ACC112 (cell line): ENCODE data around the gene GRIN2C.
A peak's percentile ranks its signal among the peaks of the same experiment; 100 is the strongest.

Source experiments
- H2AFZ ChIP-seq: fragments of 200-600 bp; sonication (generic); one replicate; pipeline ENCODE4 v1.6.0; 2017; ENCODE audit warnings: antibody characterized with exemption, low read length; ENCODE audit not compliant: unreplicated experiment
- H3K27ac ChIP-seq: fragments of 200-600 bp; sonication (generic); 2 replicates; pipeline ENCODE4 v1.5.1; 2014; ENCODE audit warnings: low read depth, mild to moderate bottlenecking, antibody characterized with exemption, low read length, moderate library complexity
- H3K27me3 ChIP-seq: fragments of 200-600 bp; sonication (generic); 2 replicates; pipeline ENCODE4 v1.6.1; 2014; ENCODE audit warnings: mild to moderate bottlenecking, antibody characterized with exemption, low read length, moderate library complexity, mixed read lengths; ENCODE audit not compliant: insufficient read depth
- H3K36me3 ChIP-seq: fragments of 200-600 bp; sonication (generic); 2 replicates; pipeline ENCODE4 v1.6.1; 2016; ENCODE audit warnings: mild to moderate bottlenecking, antibody characterized with exemption, low read length, moderate library complexity, mixed read lengths; ENCODE audit not compliant: insufficient read depth
- H3K4me1 ChIP-seq: fragments of 200-600 bp; sonication (generic); one replicate; pipeline ENCODE4 v1.6.1; 2016; ENCODE audit warnings: low read length, mixed read lengths; ENCODE audit not compliant: insufficient read depth, unreplicated experiment, control insufficient read depth
- H3K4me3 ChIP-seq: fragments of 200-600 bp; sonication (generic); 2 replicates; pipeline ENCODE4 v1.5.1; 2014; ENCODE audit warnings: mild to moderate bottlenecking, low read depth, low read length
- H3K79me2 ChIP-seq: fragments of 200-600 bp; sonication (generic); one replicate; pipeline ENCODE4 v1.6.0; 2016; ENCODE audit warnings: low read length; ENCODE audit not compliant: control insufficient read depth, unreplicated experiment, insufficient read depth

The GRIN2C gene

DNA sequence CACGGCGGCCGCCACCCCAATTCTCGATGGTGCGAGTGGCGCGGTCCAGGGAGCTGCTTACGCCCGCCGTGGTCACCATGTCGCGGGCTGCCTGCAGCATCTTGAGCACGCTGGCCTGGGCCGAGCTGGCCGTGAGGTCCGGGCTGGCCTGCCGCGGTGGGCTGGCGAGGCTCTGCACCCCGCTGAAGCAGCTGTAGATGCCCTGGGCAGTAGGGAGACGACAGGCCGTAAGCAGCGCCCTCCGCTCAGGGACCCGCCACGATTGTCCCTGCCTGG is 16.4 kb downstream of the GRIN2C start:
- Histone ChIP-seq H3K4me1 (no peaks in the 10 kb centered on the region), H3K36me3 (no peaks in the 10 kb centered on the region), H3K4me3 (no peak overlapping the region), H2AFZ (no peak overlapping the region), H3K27ac (no peak overlapping the region), H3K27me3 (peaks cover 6% of the 10 kb centered on the region; the same call in 1 of the 2 replicates), H3K79me2 (no peaks in the 10 kb centered on the region)

DNA sequence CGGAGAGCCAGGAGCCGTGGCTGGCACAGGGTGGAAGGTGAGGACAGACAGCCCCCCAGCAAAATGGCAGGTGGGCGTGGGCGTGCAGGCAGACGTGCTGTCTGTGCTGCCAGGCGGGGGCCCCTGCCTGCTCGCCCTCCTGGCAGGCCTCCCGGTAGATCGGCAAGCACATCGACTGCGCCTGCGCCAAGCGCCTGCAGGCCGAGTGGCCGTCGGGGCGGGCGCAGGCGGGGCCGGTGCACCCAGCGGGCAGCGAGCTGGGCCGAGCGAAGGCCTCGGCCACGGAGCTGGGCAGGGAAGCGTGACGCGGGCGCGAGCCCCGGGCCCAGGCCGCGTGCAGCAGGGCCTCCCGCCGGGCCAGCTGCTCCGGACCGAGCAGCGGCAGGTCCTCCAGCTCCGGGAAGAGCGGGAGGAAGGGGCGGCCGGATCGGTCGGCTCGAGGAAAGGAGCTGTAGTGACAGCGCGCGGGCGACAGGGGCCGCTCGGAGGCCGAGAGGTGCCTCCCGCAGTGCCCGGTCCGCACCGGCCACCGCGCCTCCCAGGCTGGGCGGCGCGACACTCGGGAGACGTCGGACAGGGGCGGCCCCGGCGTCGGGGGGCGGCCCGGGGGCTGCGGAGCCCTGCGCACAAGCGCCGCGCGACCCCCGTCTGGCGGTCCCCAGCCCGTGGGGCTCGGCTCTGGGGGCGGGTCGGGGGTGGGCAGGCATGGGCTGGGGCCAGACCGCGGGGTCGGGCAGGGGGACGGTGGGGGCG is 16.9 kb downstream of the GRIN2C start:
- Histone ChIP-seq H3K4me1 (no peaks in the 10 kb centered on the region), H3K27me3 (peaks cover 6% of the 10 kb centered on the region; the same call in 1 of the 2 replicates), H3K36me3 (no peaks in the 10 kb centered on the region), H3K79me2 (no peaks in the 10 kb centered on the region), H2AFZ (no peak overlapping the region), H3K27ac (no peak overlapping the region), H3K4me3 (peak overlapping the region; percentile 75)

DNA sequence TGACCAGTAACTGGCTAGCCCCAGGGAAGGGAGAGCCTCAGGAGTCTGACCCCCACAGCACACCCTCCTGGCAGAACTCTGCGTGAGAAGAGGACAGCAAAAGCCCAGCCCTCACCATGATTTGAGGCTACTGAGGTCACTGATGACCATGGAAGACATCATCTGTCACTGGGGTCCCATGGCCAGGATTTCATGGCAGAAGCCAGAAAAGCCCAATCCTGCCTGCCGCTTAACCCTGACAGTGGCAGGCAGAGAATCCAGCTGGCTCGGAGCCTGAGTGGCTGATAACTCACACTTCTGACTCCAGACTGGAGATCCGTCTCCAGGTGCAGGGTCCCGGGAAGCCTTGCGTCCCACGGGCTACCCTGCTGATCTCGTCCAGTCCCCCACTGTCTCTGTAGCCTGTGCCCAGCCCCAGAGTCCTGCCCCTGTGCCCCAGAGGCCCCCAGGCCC is 17.5 kb downstream of the GRIN2C start:
- Histone ChIP-seq H2AFZ (no peak overlapping the region), H3K27me3 (peaks cover 6% of the 10 kb centered on the region; the same call in 1 of the 2 replicates), H3K27ac (no peak overlapping the region), H3K36me3 (no peaks in the 10 kb centered on the region), H3K4me3 (peak overlapping the region; percentile 75), H3K79me2 (no peaks in the 10 kb centered on the region), H3K4me1 (no peaks in the 10 kb centered on the region)

GRCh38 chr17:74840989-74841666 is 18.6 kb downstream of the GRIN2C start:
- Histone ChIP-seq H3K4me3 (no peak overlapping the region), H3K27ac (no peak overlapping the region), H2AFZ (no peak overlapping the region)

DNA sequence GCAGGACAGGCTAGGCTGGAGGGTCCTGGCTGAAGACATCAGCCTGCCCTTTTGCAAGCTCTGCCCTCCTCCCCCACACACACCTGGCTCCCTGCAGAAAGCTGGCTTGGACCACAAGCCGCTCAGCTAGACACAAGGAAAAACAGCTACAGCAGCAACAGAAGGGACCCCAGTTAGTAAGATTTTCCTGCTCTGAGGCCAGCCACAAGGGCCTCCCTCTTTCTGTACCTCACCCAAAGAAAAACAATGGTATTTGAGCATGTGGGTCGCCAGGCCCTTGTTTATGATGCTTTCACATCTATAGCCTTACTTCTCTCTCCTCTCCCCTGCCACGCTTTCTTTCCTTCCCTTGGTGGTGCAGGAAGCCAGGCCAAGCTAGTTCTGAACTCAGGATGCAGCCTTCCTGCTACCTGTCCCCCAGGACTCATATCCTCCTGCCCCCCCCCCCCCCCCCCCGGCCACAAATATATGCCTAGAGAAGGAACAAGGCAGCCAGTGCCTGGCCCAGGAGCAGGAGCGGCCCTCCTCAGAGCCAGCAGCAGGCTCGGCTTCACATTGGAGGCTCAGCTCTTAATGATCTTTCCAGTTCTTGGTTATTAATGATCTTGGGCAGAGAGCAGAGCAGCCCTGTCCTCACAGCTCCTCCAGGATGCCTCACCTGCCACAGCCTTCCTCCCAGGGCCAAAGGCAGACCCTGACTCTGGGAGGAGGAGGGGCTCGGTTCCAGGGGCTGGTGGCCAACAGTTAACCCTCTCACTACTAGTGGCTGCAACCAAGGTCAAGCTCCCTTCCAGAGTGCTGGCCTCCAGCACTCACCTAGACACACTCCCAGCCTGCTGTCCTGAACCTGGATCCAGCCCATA is 19.5 kb downstream of the GRIN2C start:
- Histone ChIP-seq H3K27ac (no peak overlapping the region), H2AFZ (no peak overlapping the region), H3K79me2 (no peaks in the 10 kb centered on the region), H3K27me3 (peaks cover 6% of the 10 kb centered on the region; the same call in 1 of the 2 replicates), H3K36me3 (no peaks in the 10 kb centered on the region), H3K4me1 (no peaks in the 10 kb centered on the region), H3K4me3 (no peak overlapping the region)

More at GRCh38 chr17:74840989-74841666, 18.6 kb downstream of the GRIN2C start:
- no peaks in the 10 kb centered on the region for H3K79me2 ChIP-seq
- no peaks in the 10 kb centered on the region for H3K4me1 ChIP-seq
- peaks cover 6% of the 10 kb centered on the region; the same call in 1 of the 2 replicates for H3K27me3 ChIP-seq
- H3K36me3 ChIP-seq: no peaks in the 10 kb centered on the region

DNA sequence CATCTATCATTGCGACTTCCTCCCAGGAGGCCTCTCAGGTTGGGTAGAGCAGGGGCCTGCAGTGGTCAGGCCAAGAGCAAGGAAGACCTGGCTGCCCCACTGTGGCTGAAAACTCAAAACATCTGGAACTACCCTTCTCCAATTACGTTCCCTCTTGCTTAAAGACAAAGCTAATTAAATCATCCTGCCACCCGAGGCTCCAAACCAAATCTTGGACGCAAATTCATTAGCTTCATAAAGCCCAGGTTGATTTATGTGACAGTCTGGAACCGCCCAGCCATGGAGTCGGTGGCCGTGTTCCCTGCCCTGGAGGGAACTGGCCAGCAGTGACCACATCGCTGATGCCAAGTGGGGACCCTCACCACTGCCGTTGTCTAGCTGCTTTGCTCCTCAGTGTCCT is 21.4 kb downstream of the GRIN2C start:
- peaks cover 5% of the 10 kb centered on the region for H3K4me1 ChIP-seq
- no peaks in the 10 kb centered on the region for H3K79me2 ChIP-seq
- H3K36me3 ChIP-seq: no peaks in the 10 kb centered on the region
- H2AFZ ChIP-seq: no peak overlapping the region
- no peak overlapping the region for H3K4me3 ChIP-seq
- H3K27ac ChIP-seq: no peak overlapping the region
- H3K27me3 ChIP-seq: peaks cover under 1% of the 10 kb centered on the region; the same call in 1 of the 2 replicates

GRCh38 chr17:74836691-74837467 is 22.8 kb downstream of the GRIN2C start:
- no peaks in the 10 kb centered on the region for H3K36me3 ChIP-seq
- H3K4me3 ChIP-seq: no peak overlapping the region
- no peaks in the 10 kb centered on the region for H3K79me2 ChIP-seq
- no peak overlapping the region for H3K27ac ChIP-seq
- peaks cover 6% of the 10 kb centered on the region for H3K4me1 ChIP-seq
- H3K27me3 ChIP-seq: no peaks in the 10 kb centered on the region
- H2AFZ ChIP-seq: no peak overlapping the region

DNA sequence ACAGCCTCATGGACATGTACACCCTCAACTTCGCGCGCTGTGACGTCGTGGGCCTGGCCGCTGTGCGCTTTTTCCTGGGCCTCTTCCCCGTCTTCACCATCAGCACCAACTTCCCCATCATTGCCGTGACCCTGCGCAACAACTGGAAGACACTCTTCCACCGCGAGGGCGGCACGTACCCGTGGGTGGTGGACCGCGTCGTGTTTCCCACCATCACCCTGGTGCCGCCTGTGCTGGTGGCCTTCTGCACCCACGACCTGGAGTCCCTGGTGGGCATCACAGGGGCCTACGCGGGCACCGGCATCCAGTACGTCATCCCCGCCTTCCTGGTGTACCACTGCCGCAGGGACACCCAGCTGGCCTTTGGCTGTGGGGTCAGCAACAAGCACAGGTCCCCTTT is 23.5 kb downstream of the GRIN2C start:
- H3K27ac ChIP-seq: no peak overlapping the region
- H3K27me3 ChIP-seq: no peaks in the 10 kb centered on the region
- peaks cover 6% of the 10 kb centered on the region for H3K4me1 ChIP-seq
- H2AFZ ChIP-seq: no peak overlapping the region
- H3K36me3 ChIP-seq: no peaks in the 10 kb centered on the region
- no peaks in the 10 kb centered on the region for H3K79me2 ChIP-seq
- H3K4me3 ChIP-seq: no peak overlapping the region

- Histone ChIP-seq H3K4me1 (peaks cover 6% of the 10 kb centered on the region), H3K27ac (no peak overlapping the region), H3K27me3 (no peaks in the 10 kb centered on the region), H3K79me2 (no peaks in the 10 kb centered on the region), H3K36me3 (no peaks in the 10 kb centered on the region), H3K4me3 (no peak overlapping the region), H2AFZ (no peak overlapping the region)
These were observed 25.9 kb downstream of the GRIN2C start for GRCh38 chr17:74833501-74834377.
